Posterior cingulate gyrus (tissue), 11 donors: ENCODE results near the gene COQ10B.
"Not testable (repeated sequence)": the region's sequence is repeated elsewhere in the genome, so short reads cannot be mapped to it uniquely, and the experiment has no call there.

Source experiments
- DNase-seq, 10 donors: peaks; one replicate each; pipeline versions ENCODE4 v3.0.0 to v3.0.0-alpha.2; 2020 to 2021; ENCODE audit warnings: mixed read lengths in 3 of 10
- intact Hi-C: fragments of 100-400 bp; cut with DNase I; formaldehyde crosslinking; loops from one replicate; pipeline ENCODE4 v1.15.1; 2023

The COQ10B gene

GRCh38 chr2:197446844-197447243 is 6.5 kb upstream of the COQ10B start:
- intact Hi-C loops, result no loop called here
- DNase-seq, result no peak

GRCh38 chr2:197450465-197450864 is 2.9 kb upstream of the COQ10B start:
- DNase-seq, result peak in 1 of 10 donors; percentile 49
- intact Hi-C loops, result loop anchor here (5.0 kb wide), 1 partner anchor 47 kb away; the partner anchor contains the start of gene HSPD1

GRCh38 chr2:197450935-197451358 is 2.4 kb upstream of the COQ10B start:
- peak in 1 of 10 donors; percentile 7 for DNase-seq
- intact Hi-C loops, result loop anchor here (5.0 kb wide), 1 partner anchor 46 kb away; the partner anchor contains the start of gene HSPD1

- no peak for DNase-seq
- intact Hi-C loops, result loop anchor here (1.0 to 5.0 kb wide), 3 partner anchors 17 to 252 kb away; partner anchors contain the start of genes HSPD1, MARS2 and SF3B1
Observed at GRCh38 chr2:197452754-197453122, 614 bp upstream of the COQ10B start.

GRCh38 chr2:197453914-197454398 is 604 bp downstream of the COQ10B start:
- DNase-seq, result peak in 2 of 10 donors; percentile 19 to 89
- intact Hi-C loops, result loop anchor here (1.0 to 5.0 kb wide), 3 partner anchors 19 to 251 kb away; partner anchors contain the start of genes HSPD1, MARS2 and SF3B1

- intact Hi-C loops, result loop anchor here (5.0 kb wide), 1 partner anchor 42 kb away; the partner anchor contains the start of gene HSPD1
Observed at GRCh38 chr2:197454923-197455322, 1.6 kb downstream of the COQ10B start.

GRCh38 chr2:197455428-197455827 is 2.1 kb downstream of the COQ10B start:
- intact Hi-C loops, result no loop called here
- DNase-seq, result no peak

More at GRCh38 chr2:197454923-197455322, 1.6 kb downstream of the COQ10B start:
- no peak for DNase-seq

- no peak for DNase-seq
- intact Hi-C loops, result no loop called here
Observed at GRCh38 chr2:197460649-197461048, 7.3 kb downstream of the COQ10B start.

- intact Hi-C loops, result no loop called here
Observed at GRCh38 chr2:197461057-197461456, 7.7 kb downstream of the COQ10B start.

GRCh38 chr2:197464175-197464574 is 10.8 kb downstream of the COQ10B start:
- intact Hi-C loops, result no loop called here
- no peak for DNase-seq

More at GRCh38 chr2:197461057-197461456, 7.7 kb downstream of the COQ10B start:
- DNase-seq, result no peak

GRCh38 chr2:197472166-197472565 is 18.8 kb downstream of the COQ10B start:
- intact Hi-C loops, result no loop called here
- no peak for DNase-seq

GRCh38 chr2:197477797-197478196 is 24.4 kb downstream of the COQ10B start:
- no peak for DNase-seq
- intact Hi-C loops, result no loop called here

GRCh38 chr2:197480165-197481036 is 27.0 kb downstream of the COQ10B start:
- intact Hi-C loops, result no loop called here

GRCh38 chr2:197484248-197484647 is 30.9 kb downstream of the COQ10B start:
- intact Hi-C loops, DNase-seq: not testable (repeated sequence)

More at GRCh38 chr2:197480165-197481036, 27.0 kb downstream of the COQ10B start:
- no peak for DNase-seq

- DNase-seq, result no peak
- intact Hi-C loops, result no loop called here
Observed at GRCh38 chr2:197486175-197486574, 32.8 kb downstream of the COQ10B start.

- intact Hi-C loops, result no loop called here
- DNase-seq, result no peak
Observed at GRCh38 chr2:197487385-197487784, 34.0 kb downstream of the COQ10B start.

- no peak for DNase-seq
- intact Hi-C loops, result loop anchor here (5.0 kb wide), 2 partner anchors 43 to 58 kb away; partner anchors contain the start of genes COQ10B and SF3B1
Observed at GRCh38 chr2:197495433-197496134, 42.2 kb downstream of the COQ10B start.

- intact Hi-C loops, result loop anchor here (5.0 kb wide), 2 partner anchors 44 to 59 kb away; partner anchors contain the start of genes COQ10B and SF3B1
- no peak for DNase-seq
Observed at GRCh38 chr2:197496695-197497094, 43.3 kb downstream of the COQ10B start.

- intact Hi-C loops, result loop anchor here (5.0 kb wide), 2 partner anchors 45 to 60 kb away; partner anchors contain the start of genes COQ10B and SF3B1
- DNase-seq, result no peak
Observed at GRCh38 chr2:197497326-197497725, 44.0 kb downstream of the COQ10B start.

GRCh38 chr2:197498235-197498936 is 45.0 kb downstream of the COQ10B start:
- DNase-seq, result no peak
- intact Hi-C loops, result loop anchor here (5.0 kb wide), 2 partner anchors 46 to 61 kb away; partner anchors contain the start of genes COQ10B and SF3B1
